Astrocyte (in vitro differentiated cells and primary cell): ENCODE measurements around the gene CALHM1.

Source experiments
- EZH2 ChIP-seq: IDR thresholded peaks from 2 replicates; pipeline ENCODE4 v1.6.1; 2012; ENCODE audit warnings: mild to moderate bottlenecking, low read length, inconsistent platforms; ENCODE audit not compliant: insufficient read depth
- TF ChIP-seq, protein P1 (sequence below): IDR thresholded peaks from 2 replicates; pipeline ENCODE4 v1.5.1; 2011; ENCODE audit warnings: low read depth, mild to moderate bottlenecking, inconsistent platforms, low read length, moderate library complexity; ENCODE audit not compliant: insufficient read depth

DNA sequence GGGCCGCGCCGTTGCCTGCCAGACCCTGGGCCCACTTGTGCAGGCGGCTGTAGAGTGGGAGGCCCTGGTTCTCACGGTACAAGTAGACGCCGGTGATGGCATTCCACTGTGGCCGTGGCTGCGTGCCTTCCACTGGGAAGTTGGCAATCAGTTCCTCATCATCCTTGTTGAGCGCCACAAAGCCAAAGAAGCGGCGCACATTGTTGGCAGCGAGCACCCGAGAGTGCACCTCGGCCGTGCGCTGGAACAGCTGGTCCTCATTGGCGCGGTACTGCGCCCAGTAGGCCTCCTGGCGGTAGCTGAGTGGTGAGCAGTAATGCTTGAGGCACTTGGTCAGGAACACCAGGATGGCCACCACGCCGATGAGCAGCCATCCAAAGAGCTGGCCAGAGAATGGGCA, 11.5 kb downstream of the CALHM1 start:
- TF ChIP-seq, protein P1, sequence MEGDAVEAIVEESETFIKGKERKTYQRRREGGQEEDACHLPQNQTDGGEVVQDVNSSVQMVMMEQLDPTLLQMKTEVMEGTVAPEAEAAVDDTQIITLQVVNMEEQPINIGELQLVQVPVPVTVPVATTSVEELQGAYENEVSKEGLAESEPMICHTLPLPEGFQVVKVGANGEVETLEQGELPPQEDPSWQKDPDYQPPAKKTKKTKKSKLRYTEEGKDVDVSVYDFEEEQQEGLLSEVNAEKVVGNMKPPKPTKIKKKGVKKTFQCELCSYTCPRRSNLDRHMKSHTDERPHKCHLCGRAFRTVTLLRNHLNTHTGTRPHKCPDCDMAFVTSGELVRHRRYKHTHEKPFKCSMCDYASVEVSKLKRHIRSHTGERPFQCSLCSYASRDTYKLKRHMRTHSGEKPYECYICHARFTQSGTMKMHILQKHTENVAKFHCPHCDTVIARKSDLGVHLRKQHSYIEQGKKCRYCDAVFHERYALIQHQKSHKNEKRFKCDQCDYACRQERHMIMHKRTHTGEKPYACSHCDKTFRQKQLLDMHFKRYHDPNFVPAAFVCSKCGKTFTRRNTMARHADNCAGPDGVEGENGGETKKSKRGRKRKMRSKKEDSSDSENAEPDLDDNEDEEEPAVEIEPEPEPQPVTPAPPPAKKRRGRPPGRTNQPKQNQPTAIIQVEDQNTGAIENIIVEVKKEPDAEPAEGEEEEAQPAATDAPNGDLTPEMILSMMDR, result no peak
- TF ChIP-seq EZH2, result no peak
